Memory B cell (primary cell): ENCODE measurements around the gene DKC1.

Experiments used
- ATAC-seq: fragments of 150-1000 bp; cut with Tn5 transposase; 2 replicates; pipeline ENCODE4 v1.10.0; 2021; ENCODE audit warnings: low read depth, mild to moderate bottlenecking, moderate library complexity
- DNase-seq, 2 donors: peaks; one replicate each; pipeline ENCODE4 v3.0.0; 2022; ENCODE audit warnings: low spot score in 2 of 2
- H3K27ac Mint-ChIP-seq: one replicate; pipeline ENCODE4 v1.8.0; 2022; ENCODE audit warnings: mild to moderate bottlenecking, moderate library complexity, mixed read lengths
- H3K27me3 Mint-ChIP-seq: one replicate; pipeline ENCODE4 v1.8.0; 2022; ENCODE audit warnings: mixed read lengths
- H3K36me3 Mint-ChIP-seq: one replicate; pipeline ENCODE4 v1.8.0; 2022; ENCODE audit warnings: mild to moderate bottlenecking, mixed read lengths
- H3K4me1 Mint-ChIP-seq: one replicate; pipeline ENCODE4 v1.8.0; 2022; ENCODE audit warnings: mixed read lengths
- H3K4me3 Mint-ChIP-seq: one replicate; pipeline ENCODE4 v1.8.0; 2022; ENCODE audit warnings: mild to moderate bottlenecking, moderate library complexity, mixed read lengths
- H3K9me3 Mint-ChIP-seq: one replicate; pipeline ENCODE4 v1.8.0; 2022; ENCODE audit warnings: mixed read lengths

The DKC1 gene

GRCh38 chrX:154762537-154763296 is at the start of gene DKC1:
TSS of gene DKC1 (plus strand) at chrX:154762864. CDS start at chrX:154762966, 102 bp downstream.
- H3K36me3 Mint-ChIP-seq = peaks cover 4% of the 10 kb centered on the region
- peak; percentile 84 for ATAC-seq
- H3K9me3 Mint-ChIP-seq = no peaks in the 10 kb centered on the region

GRCh38 chrX:154714925-154715324 is 47.7 kb upstream of the DKC1 start:
- no peak overlapping the region for H3K4me3 Mint-ChIP-seq
- peaks cover 14% of the 10 kb centered on the region for H3K36me3 Mint-ChIP-seq
- H3K4me1 Mint-ChIP-seq = peaks cover 43% of the 10 kb centered on the region
- ATAC-seq = peak; percentile 66
- no peaks in the 10 kb centered on the region for H3K9me3 Mint-ChIP-seq
- peak; percentile 28 to 30 for DNase-seq
- no peak overlapping the region for H3K27ac Mint-ChIP-seq
- no peaks in the 10 kb centered on the region for H3K27me3 Mint-ChIP-seq

More at GRCh38 chrX:154762537-154763296, at the start of gene DKC1:
- Mint-ChIP-seq H3K4me1 (peaks cover 5% of the 10 kb centered on the region), H3K27ac (peak within 1 kb of the TSS; percentile 86), H3K27me3 (no peaks in the 10 kb centered on the region), H3K4me3 (peak within 1 kb of the TSS; percentile 86)
- peak; percentile 82 to 89 for DNase-seq

- Mint-ChIP-seq H3K4me1 (peaks cover 39% of the 10 kb centered on the region), H3K36me3 (peaks cover 13% of the 10 kb centered on the region), H3K4me3 (no peak overlapping the region), H3K9me3 (no peaks in the 10 kb centered on the region), H3K27me3 (no peaks in the 10 kb centered on the region), H3K27ac (no peak overlapping the region)
- DNase-seq = no peak
- no peak for ATAC-seq
Observed at GRCh38 chrX:154715825-154716224, 46.8 kb upstream of the DKC1 start.

DNA sequence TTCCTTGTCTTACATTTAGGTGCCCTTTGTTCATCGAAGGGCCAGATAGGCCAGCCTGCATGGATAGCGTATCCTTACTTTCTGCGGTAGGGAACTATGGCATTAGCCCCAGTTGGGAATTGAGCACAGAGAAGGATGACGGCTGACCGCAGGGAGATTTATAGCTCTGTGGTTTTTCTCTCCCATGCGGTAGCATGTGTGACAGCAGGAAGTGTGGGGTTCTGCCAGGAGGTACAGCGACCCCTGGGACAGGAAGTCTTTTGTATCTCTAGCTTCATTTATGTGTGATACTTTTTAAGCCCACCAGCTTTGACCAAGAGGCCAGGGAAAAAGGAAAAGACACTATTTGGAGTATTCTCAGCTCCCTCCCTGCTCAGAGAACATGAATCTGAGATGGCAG is 44.8 kb upstream of the DKC1 start:
- peaks cover 29% of the 10 kb centered on the region for H3K4me1 Mint-ChIP-seq
- peaks cover 3% of the 10 kb centered on the region for H3K36me3 Mint-ChIP-seq
- peak overlapping the region; percentile 82 for H3K27ac Mint-ChIP-seq
- no peaks in the 10 kb centered on the region for H3K27me3 Mint-ChIP-seq
- ATAC-seq (no peak), DNase-seq (no peak)
- no peaks in the 10 kb centered on the region for H3K9me3 Mint-ChIP-seq
- H3K4me3 Mint-ChIP-seq = peak overlapping the region; percentile 21

DNA sequence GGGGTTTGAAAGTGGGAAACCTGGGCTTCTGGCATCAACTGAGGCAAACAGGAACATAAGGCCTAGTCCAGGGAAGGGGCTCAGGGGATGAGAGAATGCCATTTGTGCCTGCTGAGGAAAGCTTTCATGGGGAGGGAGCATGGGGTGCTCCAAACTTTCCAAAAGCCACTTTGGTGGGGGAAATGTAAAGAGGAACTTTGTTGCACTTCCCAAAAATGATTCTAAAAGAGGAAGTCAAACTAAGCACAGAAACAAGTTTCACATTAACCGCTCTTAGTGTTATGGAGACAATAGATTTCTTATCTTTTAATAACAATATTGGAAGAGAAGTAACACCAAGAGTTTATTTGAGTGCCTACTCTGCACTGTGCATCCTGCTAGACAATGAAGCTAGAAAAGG is 44.0 kb upstream of the DKC1 start:
- peaks cover 26% of the 10 kb centered on the region for H3K4me1 Mint-ChIP-seq
- no peaks in the 10 kb centered on the region for H3K9me3 Mint-ChIP-seq
- peak; percentile 72 for ATAC-seq
- H3K36me3 Mint-ChIP-seq = no peaks in the 10 kb centered on the region
- H3K4me3 Mint-ChIP-seq = peak overlapping the region; percentile 56
- no peaks in the 10 kb centered on the region for H3K27me3 Mint-ChIP-seq
- peak overlapping the region; percentile 75 for H3K27ac Mint-ChIP-seq
- no peak for DNase-seq

- DNase-seq (no peak), ATAC-seq (peak; percentile 19)
- Mint-ChIP-seq H3K4me3 (peak overlapping the region; percentile 56), H3K27ac (peak overlapping the region; percentile 75), H3K27me3 (no peaks in the 10 kb centered on the region), H3K9me3 (no peaks in the 10 kb centered on the region), H3K4me1 (peaks cover 26% of the 10 kb centered on the region), H3K36me3 (no peaks in the 10 kb centered on the region)
Observed at GRCh38 chrX:154719132-154719675, 43.5 kb upstream of the DKC1 start.

- Mint-ChIP-seq H3K36me3 (no peaks in the 10 kb centered on the region), H3K27ac (no peak overlapping the region), H3K27me3 (no peaks in the 10 kb centered on the region), H3K4me1 (peaks cover 26% of the 10 kb centered on the region), H3K9me3 (no peaks in the 10 kb centered on the region), H3K4me3 (no peak overlapping the region)
- DNase-seq = no peak
- no peak for ATAC-seq
Observed at GRCh38 chrX:154720067-154720466, 42.6 kb upstream of the DKC1 start.

DNA sequence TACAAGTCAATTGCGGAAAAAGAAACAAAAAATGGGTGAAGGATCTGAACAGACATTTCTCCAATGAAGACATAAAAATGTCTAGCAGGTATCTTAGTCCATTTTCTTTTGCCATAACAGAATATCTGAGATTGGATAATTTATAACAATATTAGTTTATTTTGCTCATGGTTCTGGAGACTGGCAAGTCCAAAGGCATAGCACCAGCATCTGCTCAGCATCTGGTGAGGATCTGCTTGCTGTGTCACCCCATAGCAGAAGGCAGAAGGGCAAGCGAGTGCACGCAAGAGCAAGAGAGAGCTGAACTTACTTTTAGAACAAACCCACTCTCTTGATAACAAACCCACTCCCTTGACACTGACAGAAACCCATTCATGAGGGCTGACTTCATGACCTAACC is 41.5 kb upstream of the DKC1 start:
- Mint-ChIP-seq H3K27ac (no peak overlapping the region), H3K36me3 (no peaks in the 10 kb centered on the region), H3K27me3 (no peaks in the 10 kb centered on the region), H3K4me3 (no peak overlapping the region), H3K4me1 (peaks cover 34% of the 10 kb centered on the region), H3K9me3 (no peaks in the 10 kb centered on the region)
- no peak for ATAC-seq
- DNase-seq = no peak

- ATAC-seq (no peak), DNase-seq (no peak)
- Mint-ChIP-seq H3K27ac (peak overlapping the region; percentile 25), H3K9me3 (no peaks in the 10 kb centered on the region), H3K36me3 (peaks cover 2% of the 10 kb centered on the region), H3K4me3 (no peak overlapping the region), H3K27me3 (no peaks in the 10 kb centered on the region), H3K4me1 (peaks cover 23% of the 10 kb centered on the region)
Observed at GRCh38 chrX:154724993-154725756, 37.5 kb upstream of the DKC1 start.

DNA sequence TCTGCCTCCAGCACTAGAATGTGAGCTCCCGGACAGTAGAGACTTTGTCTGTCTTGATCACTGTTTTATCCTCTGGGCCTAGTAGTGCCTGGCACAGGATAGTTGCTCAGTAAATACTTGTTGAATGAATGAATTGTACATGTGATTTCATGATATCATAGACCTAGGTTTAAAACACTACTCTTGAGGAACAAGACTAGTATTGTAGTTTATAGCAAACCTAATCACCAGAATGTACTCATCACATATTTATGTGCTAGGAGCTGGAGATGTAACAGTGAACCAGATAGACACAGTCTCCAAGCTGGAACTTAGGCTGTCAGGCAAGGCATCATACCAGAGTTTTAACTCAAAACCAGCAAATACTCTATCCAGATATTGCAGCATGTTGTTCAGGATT is 35.2 kb upstream of the DKC1 start:
- DNase-seq (no peak), ATAC-seq (no peak)
- no peak overlapping the region for H3K4me3 Mint-ChIP-seq
- no peaks in the 10 kb centered on the region for H3K9me3 Mint-ChIP-seq
- peak overlapping the region; percentile 33 for H3K27ac Mint-ChIP-seq
- H3K27me3 Mint-ChIP-seq = no peaks in the 10 kb centered on the region
- H3K4me1 Mint-ChIP-seq = peaks cover 34% of the 10 kb centered on the region
- peaks cover 4% of the 10 kb centered on the region for H3K36me3 Mint-ChIP-seq

DNA sequence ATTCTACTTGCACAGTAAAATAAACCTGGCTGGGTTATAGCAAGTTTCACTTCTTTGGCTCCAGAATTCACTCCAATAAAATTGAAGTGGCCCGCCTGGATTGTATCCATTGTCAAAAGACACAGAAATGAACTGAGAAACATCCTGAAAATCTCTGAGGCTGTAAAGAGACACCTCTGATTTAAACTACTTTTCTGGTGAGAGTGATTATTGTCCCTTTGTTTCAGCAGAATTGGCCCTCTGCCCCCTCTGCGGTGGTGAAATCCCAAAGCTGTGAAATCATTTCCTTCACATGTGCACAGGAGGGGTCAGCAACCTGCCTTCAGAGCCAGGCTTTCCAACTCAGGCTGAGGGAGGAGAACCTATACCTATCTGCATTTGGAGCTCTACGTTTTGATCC is 34.8 kb upstream of the DKC1 start:
- Mint-ChIP-seq H3K27me3 (no peaks in the 10 kb centered on the region), H3K27ac (no peak overlapping the region), H3K4me1 (peaks cover 37% of the 10 kb centered on the region), H3K4me3 (no peak overlapping the region), H3K9me3 (no peaks in the 10 kb centered on the region), H3K36me3 (peaks cover 4% of the 10 kb centered on the region)
- ATAC-seq (no peak), DNase-seq (no peak)

- peaks cover 39% of the 10 kb centered on the region for H3K4me1 Mint-ChIP-seq
- no peak for DNase-seq
- no peak overlapping the region for H3K4me3 Mint-ChIP-seq
- no peaks in the 10 kb centered on the region for H3K9me3 Mint-ChIP-seq
- no peak for ATAC-seq
- peaks cover 4% of the 10 kb centered on the region for H3K36me3 Mint-ChIP-seq
- no peaks in the 10 kb centered on the region for H3K27me3 Mint-ChIP-seq
- H3K27ac Mint-ChIP-seq = no peak overlapping the region
Observed at GRCh38 chrX:154728431-154729190, 34.1 kb upstream of the DKC1 start.

DNA sequence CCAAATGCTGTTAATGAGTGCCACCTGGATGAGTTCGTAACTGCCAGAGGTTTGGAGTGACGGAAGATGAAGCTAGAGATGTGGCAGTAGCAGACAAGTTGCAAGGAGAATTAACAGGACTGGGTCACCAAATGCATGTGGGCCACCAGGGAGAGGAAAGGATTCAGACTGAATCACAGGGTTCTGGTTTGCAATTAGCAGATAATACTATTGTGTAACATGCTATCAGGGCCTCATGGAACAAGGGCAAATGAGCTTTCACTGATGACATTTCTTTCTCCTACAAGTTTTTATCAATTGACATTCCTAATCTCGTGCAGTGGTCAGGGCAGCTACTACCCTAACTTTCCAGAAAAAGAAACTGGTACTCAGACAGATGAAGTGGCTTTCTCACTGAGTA is 33.2 kb upstream of the DKC1 start:
- no peaks in the 10 kb centered on the region for H3K9me3 Mint-ChIP-seq
- H3K4me3 Mint-ChIP-seq = no peak overlapping the region
- H3K4me1 Mint-ChIP-seq = peaks cover 44% of the 10 kb centered on the region
- ATAC-seq (no peak), DNase-seq (no peak)
- peaks cover 4% of the 10 kb centered on the region for H3K36me3 Mint-ChIP-seq
- no peaks in the 10 kb centered on the region for H3K27me3 Mint-ChIP-seq
- H3K27ac Mint-ChIP-seq = no peak overlapping the region
